HepG2 (cell line): ENCODE measurements around the gene PTRHD1. TPM values are rescaled to one million over a fixed set of nuclear protein-coding genes. Genes with fewer than 3 reads are reported as not detected.

Experiments used
- ATF1 ChIP-seq: IDR thresholded peaks from 2 replicates; pipeline ENCODE4 v1.6.1; 2016; ENCODE audit warnings: mild to moderate bottlenecking, control low read depth
- FOXO1 ChIP-seq: sonication (generic); formaldehyde crosslinking; IDR thresholded peaks from 2 replicates; pipeline ENCODE4 v1.4.0; 2020; ENCODE audit warnings: missing genetic modification reagents
- GMEB1 ChIP-seq: sonication (generic); formaldehyde crosslinking; IDR thresholded peaks from 2 replicates; pipeline ENCODE4 v1.5.1; 2020; ENCODE audit warnings: missing genetic modification reagents, mild to moderate bottlenecking, borderline replicate concordance
- IKZF5 ChIP-seq: IDR thresholded peaks from 2 replicates; pipeline ENCODE4 v1.6.1; 2018; ENCODE audit warnings: missing genetic modification reagents, mild to moderate bottlenecking, missing compliant biosample characterization
- KDM5B ChIP-seq: sonication (generic); formaldehyde crosslinking; IDR thresholded peaks from 2 replicates; pipeline ENCODE4 v1.4.0; 2020; ENCODE audit warnings: missing genetic modification reagents, mild to moderate bottlenecking, borderline replicate concordance
- MTERF4 ChIP-seq: sonication (generic); formaldehyde crosslinking; IDR thresholded peaks from 2 replicates; pipeline ENCODE4 v1.8.0; 2023; ENCODE audit warnings: mild to moderate bottlenecking, missing genetic modification reagents
- MXD4 ChIP-seq: IDR thresholded peaks from 2 replicates; pipeline ENCODE4 v1.6.1; 2016; ENCODE audit warnings: mild to moderate bottlenecking, missing biosample characterization, missing genetic modification reagents
- MXI1 ChIP-seq: IDR thresholded peaks from 3 replicates; pipeline ENCODE4 v1.6.1; 2012; ENCODE audit warnings: low read depth, low read length, inconsistent platforms, borderline replicate concordance
- NR0B2 ChIP-seq: sonication (generic); formaldehyde crosslinking; IDR thresholded peaks from 2 replicates; pipeline ENCODE4 v1.4.0; 2020; ENCODE audit warnings: mild to moderate bottlenecking, missing genetic modification reagents
- PRPF4 ChIP-seq: fragments of 200-400 bp; formaldehyde crosslinking; IDR thresholded peaks from 2 replicates; pipeline ENCODE4 v1.6.1; 2016; ENCODE audit warnings: low read length, low read depth; ENCODE audit not compliant: poor library complexity, severe bottlenecking
- SNRNP70 ChIP-seq: fragments of 200-400 bp; formaldehyde crosslinking; IDR thresholded peaks from 2 replicates; pipeline ENCODE4 v1.6.1; 2017; ENCODE audit warnings: mild to moderate bottlenecking, low read depth, low read length, moderate library complexity
- USF2 ChIP-seq, 2 experiments: sonication (generic) in 1 of 2; formaldehyde crosslinking in 1 of 2; IDR thresholded peaks; 2 replicates each; pipeline versions ENCODE4 v1.5.1 to v1.6.1; 2011 to 2020; ENCODE audit warnings: borderline replicate concordance in 1 of 2, low read depth in 1 of 2, low read length in 1 of 2, mild to moderate bottlenecking in 1 of 2, missing genetic modification reagents in 1 of 2, moderate library complexity in 1 of 2
- ZNF17 ChIP-seq: sonication (generic); formaldehyde crosslinking; IDR thresholded peaks from 2 replicates; pipeline ENCODE4 v1.5.0; 2020; ENCODE audit warnings: mild to moderate bottlenecking, missing genetic modification reagents
- ZNF496 ChIP-seq: sonication (generic); formaldehyde crosslinking; IDR thresholded peaks from 2 replicates; pipeline ENCODE4 v1.8.1; 2023; ENCODE audit warnings: mild to moderate bottlenecking, moderate library complexity, missing genetic modification reagents; ENCODE audit not compliant: insufficient replicate concordance
- ZNF691 ChIP-seq: sonication (generic); formaldehyde crosslinking; IDR thresholded peaks from 2 replicates; pipeline ENCODE4 v1.4.0; 2020; ENCODE audit warnings: missing genetic modification reagents, low read depth, mild to moderate bottlenecking, borderline replicate concordance
- ZNF766 ChIP-seq: sonication (generic); formaldehyde crosslinking; IDR thresholded peaks from 2 replicates; pipeline ENCODE4 v1.5.0; 2020; ENCODE audit warnings: missing genetic modification reagents, borderline replicate concordance
- ZNF839 ChIP-seq: sonication (generic); formaldehyde crosslinking; IDR thresholded peaks from 2 replicates; pipeline ENCODE4 v1.4.0; 2020; ENCODE audit warnings: missing genetic modification reagents, mild to moderate bottlenecking, borderline replicate concordance
- polyA plus RNA-seq, 8 experiments: library from polyadenylated mRNA; depleted of rRNA in 3 of 8; stranded (reverse) in 7 of 8; unstranded in 1 of 8; fragments of >200 nt; fragmentation: Illumina TruSeq in 4 of 8; extraction: Trizol in 4 of 8; gene quantifications; 2 replicates each; pipeline versions ENCODE4 v1.2.1 to v1.2.3, GENCODE V29; 2011 to 2016; ENCODE audit warnings: low read depth in 4 of 8, missing spikeins in 1 of 8, mixed read lengths in 1 of 8; ENCODE audit not compliant: insufficient read depth in 1 of 8
- total RNA-seq, 5 experiments: library from RNA; depleted of rRNA; stranded (reverse); fragments of >200 nt; fragmentation: Illumina TruSeq; extraction: Trizol; gene quantifications; 2 replicates each; pipeline ENCODE4 v1.2.3, GENCODE V29; 2016; ENCODE audit warnings: low read depth in 1 of 5

PTRHD1 gene
- total and polyA plus RNA-seq, 2 of the 13 experiments (the other 11 are each of a cell fraction or from before 2014, with no cell fraction given), result 72.6 to 90.8 TPM

- peak; percentile 73; the same call in 1 of the 2 replicates for TF ChIP-seq ZNF839
- TF ChIP-seq FOXO1 (CRISPR knock-in tag), result no peak
- no peak for TF ChIP-seq PRPF4
- TF ChIP-seq GMEB1 (CRISPR knock-in tag), result no peak; the same call in 1 of the 2 replicates
- no peak for TF ChIP-seq SNRNP70
- TF ChIP-seq USF2 (IDR thresholded peaks at IDR 0.05; ENCODE audit: low read depth, low read length), result no peak
- TF ChIP-seq USF2 (CRISPR knock-in tag; IDR thresholded peaks at IDR 0.05; ENCODE audit: borderline replicate concordance), result no peak
- TF ChIP-seq IKZF5, result peak; percentile 67; the same call in 1 of the 2 replicates
- TF ChIP-seq KDM5B, result peak; percentile 54; the same call in 1 of the 2 replicates
- no peak for TF ChIP-seq ZNF17
- peak; percentile 64; the same call in 1 of the 2 replicates for TF ChIP-seq MXD4 (CRISPR knock-in tag)
- TF ChIP-seq ZNF766, result 0 out of 2 replicates have a peak, but pooled peaks have one; percentile 69
- no peak for TF ChIP-seq MXI1
- TF ChIP-seq MTERF4 (CRISPR knock-in tag), result peak; percentile 43; the same call in 1 of the 2 replicates
- peak; percentile 28; the same call in 1 of the 2 replicates for TF ChIP-seq NR0B2 (CRISPR knock-in tag)
- TF ChIP-seq ATF1 (CRISPR knock-in tag), result no peak
- peak; percentile 86; the same call in 1 of the 2 replicates for TF ChIP-seq ZNF691 (CRISPR knock-in tag)
- TF ChIP-seq ZNF496 (CRISPR knock-in tag), result no peak
Measured at GRCh38 chr2:24827321-24828237, 34.4 kb upstream of the PTRHD1 start (continued).
